ENCODE data around the gene TNFSF18.

DNA sequence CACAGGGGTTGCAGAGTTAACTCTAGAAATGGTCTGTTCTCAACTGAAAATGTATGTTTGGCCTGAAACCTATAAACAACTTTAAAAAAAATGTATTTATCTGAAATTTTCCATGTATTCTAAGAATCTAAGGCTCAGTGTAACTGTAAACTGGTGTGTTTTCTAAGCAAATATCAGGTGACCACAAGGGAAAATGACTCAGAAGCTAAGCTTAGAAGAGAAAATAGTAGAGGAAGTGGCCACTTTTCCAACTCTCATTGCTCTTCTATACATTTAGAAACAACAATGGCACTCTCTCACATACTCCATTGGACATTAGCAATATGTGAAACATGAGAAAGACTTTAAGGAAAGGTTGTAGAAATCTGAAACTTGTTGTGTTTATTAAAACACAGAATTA, 7.5 kb downstream of the TNFSF18 start:
- TF ChIP-seq TAF1 (IDR thresholded peaks at IDR 0.05; ENCODE audit: low read depth) (no peak), EZH2 (IDR thresholded peaks at IDR 0.05; ENCODE audit: borderline replicate concordance, insufficient read depth, low read length, poor library complexity, severe bottlenecking) (no peak)

Measured in neural cell (in vitro differentiated cells).